SIG-M5 (cell line): ENCODE measurements around the gene TRIP11.

Source experiments
- DNase-seq: peaks from one replicate; lab custom pipeline; 2025; lab: John Stamatoyannopoulos, UW

Gene TRIP11

GRCh38 chr14:91918186-91918883 is 121.5 kb downstream of the TRIP11 start:
- no peak for DNase-seq
